DMS114 treated with DMSO at 0.1 percent for 48 hours (cell line): Measurements from ENCODE around the gene TPRN.

Source experiments
- DNase-seq: peaks from one replicate; lab custom pipeline; 2025; ENCODE audit not compliant: unreplicated experiment; lab: John Stamatoyannopoulos, UW

Gene TPRN

GRCh38 chr9:137226338-137227053 is 26.0 kb upstream of the TPRN start:
- no peak for DNase-seq

- no peak for DNase-seq
These were observed 25.3 kb upstream of the TPRN start for GRCh38 chr9:137225699-137226331.

GRCh38 chr9:137224830-137225694 is 24.5 kb upstream of the TPRN start, which contains the start of gene CYSRT1:
TSS of gene CYSRT1 (plus strand) at chr9:137225174. CDS start at chr9:137225622, 448 bp downstream.
- no peak for DNase-seq

- DNase-seq, result peak; percentile 84
These were observed 22.8 kb upstream of the TPRN start for GRCh38 chr9:137223078-137223970.

GRCh38 chr9:137222190-137223077 is 21.9 kb upstream of the TPRN start, which contains the start of gene RNF208:
TSS of gene RNF208 (minus strand) at chr9:137222240. CDS start at chr9:137221212, 1,028 bp downstream.
- no peak for DNase-seq

- no peak for DNase-seq
These were observed 21.1 kb upstream of the TPRN start for GRCh38 chr9:137221506-137222111.

- no peak for DNase-seq
These were observed 20.6 kb upstream of the TPRN start for GRCh38 chr9:137221095-137221505.

- DNase-seq, result no peak
These were observed 20.0 kb upstream of the TPRN start for GRCh38 chr9:137220317-137221094.

- DNase-seq, result no peak
These were observed 19.3 kb upstream of the TPRN start for GRCh38 chr9:137219757-137220316.

GRCh38 chr9:137218754-137219271 is 18.3 kb upstream of the TPRN start:
- DNase-seq, result no peak

- DNase-seq, result no peak
These were observed 17.7 kb upstream of the TPRN start for GRCh38 chr9:137218212-137218753.

GRCh38 chr9:137217276-137218211 is 17.0 kb upstream of the TPRN start:
- no peak for DNase-seq

GRCh38 chr9:137216188-137216965 is 15.8 kb upstream of the TPRN start:
- no peak for DNase-seq

- DNase-seq, result no peak
These were observed 14.8 kb upstream of the TPRN start for GRCh38 chr9:137215196-137215986.

GRCh38 chr9:137214620-137215019 is 14.1 kb upstream of the TPRN start:
- DNase-seq, result no peak
